ENCODE results near the gene FBXO45.

DNA sequence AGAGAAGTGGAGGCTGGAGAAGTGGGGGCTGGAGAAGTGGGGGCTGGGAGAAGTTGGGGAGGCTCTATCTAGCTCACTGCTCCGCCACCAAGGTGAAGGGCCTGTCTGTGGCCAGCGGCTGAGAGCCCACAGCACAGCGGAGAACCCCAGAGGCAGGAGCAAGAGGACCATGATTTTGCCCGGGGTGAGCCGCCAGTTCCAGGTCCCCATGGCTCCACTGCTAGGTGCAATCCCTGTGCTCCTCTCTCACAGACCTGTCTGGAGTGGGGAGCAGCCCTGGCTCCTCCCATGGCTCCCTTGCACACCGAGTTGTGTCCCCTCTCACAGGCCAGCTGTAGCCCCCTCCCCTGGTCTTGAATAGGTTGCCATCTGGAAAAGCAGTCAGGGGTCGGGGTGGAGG lies 66.4 kb downstream of the FBXO45 start:
- TF ChIP-seq, protein P1, sequence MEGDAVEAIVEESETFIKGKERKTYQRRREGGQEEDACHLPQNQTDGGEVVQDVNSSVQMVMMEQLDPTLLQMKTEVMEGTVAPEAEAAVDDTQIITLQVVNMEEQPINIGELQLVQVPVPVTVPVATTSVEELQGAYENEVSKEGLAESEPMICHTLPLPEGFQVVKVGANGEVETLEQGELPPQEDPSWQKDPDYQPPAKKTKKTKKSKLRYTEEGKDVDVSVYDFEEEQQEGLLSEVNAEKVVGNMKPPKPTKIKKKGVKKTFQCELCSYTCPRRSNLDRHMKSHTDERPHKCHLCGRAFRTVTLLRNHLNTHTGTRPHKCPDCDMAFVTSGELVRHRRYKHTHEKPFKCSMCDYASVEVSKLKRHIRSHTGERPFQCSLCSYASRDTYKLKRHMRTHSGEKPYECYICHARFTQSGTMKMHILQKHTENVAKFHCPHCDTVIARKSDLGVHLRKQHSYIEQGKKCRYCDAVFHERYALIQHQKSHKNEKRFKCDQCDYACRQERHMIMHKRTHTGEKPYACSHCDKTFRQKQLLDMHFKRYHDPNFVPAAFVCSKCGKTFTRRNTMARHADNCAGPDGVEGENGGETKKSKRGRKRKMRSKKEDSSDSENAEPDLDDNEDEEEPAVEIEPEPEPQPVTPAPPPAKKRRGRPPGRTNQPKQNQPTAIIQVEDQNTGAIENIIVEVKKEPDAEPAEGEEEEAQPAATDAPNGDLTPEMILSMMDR (IDR thresholded peaks at IDR 0.05), result no peak
- no peak for TF ChIP-seq POLR2A (IDR thresholded peaks at IDR 0.05)

Measured in heart left ventricle (tissue), 13 donors.